Neural cell (in vitro differentiated cells): ENCODE measurements around the gene TNMD.

Experiments
- POLR2AphosphoS5 ChIP-seq: IDR thresholded peaks from 2 replicates; pipeline ENCODE4 v1.6.1; 2012
- TF ChIP-seq, protein P1 (sequence below): fragments of 450-650 bp; IDR thresholded peaks from 2 replicates; pipeline ENCODE4 v1.5.1; 2014; ENCODE audit warnings: antibody characterized with exemption, mild to moderate bottlenecking, moderate library complexity; ENCODE audit not compliant: poor library complexity, severe bottlenecking

DNA sequence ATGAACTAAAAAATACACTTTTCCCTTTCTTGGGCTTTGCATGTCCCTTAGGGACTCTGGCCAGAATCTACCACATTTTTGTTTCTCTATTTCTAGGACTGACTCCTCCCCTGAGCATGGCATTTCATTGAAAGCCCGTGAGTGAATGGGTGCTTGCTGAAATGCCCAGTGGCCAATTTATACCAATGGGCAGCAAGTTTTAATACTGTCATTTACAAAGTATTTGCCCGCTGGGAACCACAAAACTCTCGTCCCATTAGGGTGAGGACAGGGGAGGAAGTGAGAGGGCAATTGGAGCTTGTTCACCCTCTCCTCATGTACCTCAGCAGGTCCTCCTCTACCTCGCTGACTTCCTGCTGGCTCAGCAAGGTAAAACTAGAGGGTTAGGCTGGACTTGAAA lies 60.4 kb downstream of the TNMD start:
- TF ChIP-seq, protein P1, sequence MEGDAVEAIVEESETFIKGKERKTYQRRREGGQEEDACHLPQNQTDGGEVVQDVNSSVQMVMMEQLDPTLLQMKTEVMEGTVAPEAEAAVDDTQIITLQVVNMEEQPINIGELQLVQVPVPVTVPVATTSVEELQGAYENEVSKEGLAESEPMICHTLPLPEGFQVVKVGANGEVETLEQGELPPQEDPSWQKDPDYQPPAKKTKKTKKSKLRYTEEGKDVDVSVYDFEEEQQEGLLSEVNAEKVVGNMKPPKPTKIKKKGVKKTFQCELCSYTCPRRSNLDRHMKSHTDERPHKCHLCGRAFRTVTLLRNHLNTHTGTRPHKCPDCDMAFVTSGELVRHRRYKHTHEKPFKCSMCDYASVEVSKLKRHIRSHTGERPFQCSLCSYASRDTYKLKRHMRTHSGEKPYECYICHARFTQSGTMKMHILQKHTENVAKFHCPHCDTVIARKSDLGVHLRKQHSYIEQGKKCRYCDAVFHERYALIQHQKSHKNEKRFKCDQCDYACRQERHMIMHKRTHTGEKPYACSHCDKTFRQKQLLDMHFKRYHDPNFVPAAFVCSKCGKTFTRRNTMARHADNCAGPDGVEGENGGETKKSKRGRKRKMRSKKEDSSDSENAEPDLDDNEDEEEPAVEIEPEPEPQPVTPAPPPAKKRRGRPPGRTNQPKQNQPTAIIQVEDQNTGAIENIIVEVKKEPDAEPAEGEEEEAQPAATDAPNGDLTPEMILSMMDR, result no peak
- TF ChIP-seq POLR2AphosphoS5, result no peak
